ENCODE data around the gene CLECL1. TPM values are rescaled to one million over a fixed set of nuclear protein-coding genes. Genes with fewer than 3 reads are reported as not detected.
A peak's percentile ranks its signal among the peaks of the same experiment; 100 is the strongest.
"Not testable (repeated sequence)": the region's sequence is repeated elsewhere in the genome, so short reads cannot be mapped to it uniquely, and the experiment has no call there.

CLECL1 gene
- total RNA-seq, 1 experiment from 2014 or later, result not detected

GRCh38 chr12:9751204-9752144 lies 18.6 kb upstream of the CLECL1 start:
- DNase-seq (ENCODE audit: low read depth), result no peak

- peak; percentile 28 for DNase-seq (ENCODE audit: low read depth)
Observed at GRCh38 chr12:9750276-9751203, 17.6 kb upstream of the CLECL1 start.

GRCh38 chr12:9749640-9750039 lies 16.7 kb upstream of the CLECL1 start:
- DNase-seq (ENCODE audit: low read depth), result no peak

- no peak for DNase-seq (ENCODE audit: low read depth)
Observed at GRCh38 chr12:9745199-9745598, 12.3 kb upstream of the CLECL1 start.

- no peak for DNase-seq (ENCODE audit: low read depth)
Observed at GRCh38 chr12:9742661-9743060, 9.8 kb upstream of the CLECL1 start.

- DNase-seq (ENCODE audit: low read depth), result no peak
Observed at GRCh38 chr12:9741726-9742125, 8.8 kb upstream of the CLECL1 start.

- no peak for DNase-seq (ENCODE audit: low read depth)
Observed at GRCh38 chr12:9740106-9740750, 7.3 kb upstream of the CLECL1 start.

- DNase-seq (ENCODE audit: low read depth), result not testable (repeated sequence)
Observed at GRCh38 chr12:9739404-9740105, 6.7 kb upstream of the CLECL1 start.

- DNase-seq (ENCODE audit: low read depth), result not testable (repeated sequence)
Observed at GRCh38 chr12:9738905-9739304, 6.0 kb upstream of the CLECL1 start.

GRCh38 chr12:9736936-9737705 lies 4.2 kb upstream of the CLECL1 start:
- DNase-seq (ENCODE audit: low read depth), result no peak

GRCh38 chr12:9735601-9736000 lies 2.7 kb upstream of the CLECL1 start:
- DNase-seq (ENCODE audit: low read depth), result no peak

- DNase-seq (ENCODE audit: low read depth), result no peak
Observed at GRCh38 chr12:9731797-9732196, 1.1 kb downstream of the CLECL1 start.

- no peak for DNase-seq (ENCODE audit: low read depth)
Observed at GRCh38 chr12:9731393-9731792, 1.5 kb downstream of the CLECL1 start.

- no peak for DNase-seq (ENCODE audit: low read depth)
Observed at GRCh38 chr12:9730591-9730990, 2.3 kb downstream of the CLECL1 start.

- DNase-seq (ENCODE audit: low read depth), result no peak
Observed at GRCh38 chr12:9730011-9730410, 2.9 kb downstream of the CLECL1 start.

- no peak for DNase-seq (ENCODE audit: low read depth)
Observed at GRCh38 chr12:9729082-9729481, 3.8 kb downstream of the CLECL1 start.

GRCh38 chr12:9727813-9728212 lies 5.1 kb downstream of the CLECL1 start:
- DNase-seq (ENCODE audit: low read depth), result no peak

- DNase-seq (ENCODE audit: low read depth), result no peak
Observed at GRCh38 chr12:9725213-9725870, 7.6 kb downstream of the CLECL1 start.

- DNase-seq (ENCODE audit: low read depth), result no peak
Observed at GRCh38 chr12:9724023-9724422, 8.9 kb downstream of the CLECL1 start.
